Effector CD8-positive, alpha-beta T cell (primary cell): ENCODE measurements around the gene ARL6.
A peak's percentile ranks its signal among the peaks of the same experiment; 100 is the strongest.
"Not testable (repeated sequence)": the region's sequence is repeated elsewhere in the genome, so short reads cannot be mapped to it uniquely, and the experiment has no call there.

ENCODE experiments used
- DNase-seq: peaks from one replicate; lab custom pipeline; 2025; lab: John Stamatoyannopoulos, UW

ARL6 gene

GRCh38 chr3:97821287-97821773 lies 56.8 kb downstream of the ARL6 start:
- peak; percentile 30 for DNase-seq

- peak; percentile 63 for DNase-seq
These were observed 57.3 kb downstream of the ARL6 start, which contains the start of gene CRYBG3 for GRCh38 chr3:97821774-97822358. TSS of gene CRYBG3 (plus strand) at chr3:97822011. CDS start at chr3:97822207, 196 bp downstream.

- no peak for DNase-seq
These were observed 57.8 kb downstream of the ARL6 start for GRCh38 chr3:97822359-97822775.

- no peak for DNase-seq
These were observed 58.8 kb downstream of the ARL6 start for GRCh38 chr3:97823046-97824004.

- DNase-seq = no peak
These were observed 60.5 kb downstream of the ARL6 start for GRCh38 chr3:97825101-97825500.

- no peak for DNase-seq
These were observed 63.3 kb downstream of the ARL6 start for GRCh38 chr3:97827741-97828471.

- no peak for DNase-seq
These were observed 64.6 kb downstream of the ARL6 start for GRCh38 chr3:97829198-97829597.

GRCh38 chr3:97830638-97831037 lies 66.1 kb downstream of the ARL6 start:
- DNase-seq = no peak

GRCh38 chr3:97831140-97831539 lies 66.6 kb downstream of the ARL6 start:
- no peak for DNase-seq

- not testable (repeated sequence) for DNase-seq
These were observed 68.6 kb downstream of the ARL6 start for GRCh38 chr3:97833184-97833583.

GRCh38 chr3:97835761-97836160 lies 71.2 kb downstream of the ARL6 start:
- DNase-seq = no peak

GRCh38 chr3:97838393-97838792 lies 73.8 kb downstream of the ARL6 start:
- DNase-seq = no peak

- DNase-seq = no peak
These were observed 75.4 kb downstream of the ARL6 start for GRCh38 chr3:97839944-97840343.

GRCh38 chr3:97841304-97841703 lies 76.7 kb downstream of the ARL6 start:
- no peak for DNase-seq

- no peak for DNase-seq
These were observed 77.4 kb downstream of the ARL6 start for GRCh38 chr3:97841956-97842355.

GRCh38 chr3:97848779-97849178 lies 84.2 kb downstream of the ARL6 start:
- DNase-seq = no peak
